ENCODE measurements around the gene ISCA1. TPM values are rescaled to one million over a fixed set of nuclear protein-coding genes. Genes with fewer than 3 reads are reported as not detected.

ISCA1 gene
- total and polyA plus RNA-seq, 2 donors (not counting 3 experiments of a cell fraction or from before 2014, with no cell fraction given): 14.2 to 22.2 TPM

- no TSS peak for BruUV-seq (replicated peaks)
- FAIRE-seq: no peak
Observed at GRCh38 chr9:86279839-86280238, 2.5 kb downstream of the ISCA1 start.

More at GRCh38 chr9:86279839-86280238, 2.5 kb downstream of the ISCA1 start:
- Histone ChIP-seq H3K4me3 (replicated peaks in 1 of 3; ENCODE audit: insufficient read depth in 1 of 3, low read depth in 1 of 3, low read length in 3 of 3) (no peak overlapping the region), H3K4me1 (ENCODE audit: control insufficient read depth, extremely low read depth, insufficient read depth, low read length) (peaks cover 11% of the 10 kb centered on the region), H3K9ac (replicated peaks; ENCODE audit: extremely low read depth, insufficient read depth, low read length) (no peak overlapping the region), H4K20me1 (replicated peaks; ENCODE audit: control insufficient read depth, extremely low read depth, insufficient read depth, low read length) (no peaks in the 10 kb centered on the region), H3K27me3 (ENCODE audit: control insufficient read depth in 2 of 2, insufficient read depth in 2 of 2, low read length in 2 of 2) (no peaks in the 10 kb centered on the region), H3K9me3 (replicated peaks; ENCODE audit: control insufficient read depth, insufficient read depth, low read length) (no peaks in the 10 kb centered on the region), H2AFZ (ENCODE audit: low read depth, low read length) (no peak overlapping the region), H3K27ac (ENCODE audit: insufficient read depth, low read depth, low read length) (no peak overlapping the region), H3K4me2 (ENCODE audit: insufficient read depth, low read length) (no peak overlapping the region), H3K36me3 (ENCODE audit: control insufficient read depth in 2 of 2, extremely low read depth in 1 of 2, insufficient read depth in 2 of 2, low read length in 2 of 2) (no peaks in the 10 kb centered on the region), H3K79me2 (ENCODE audit: control insufficient read depth, insufficient read depth, low read length) (peaks cover 50% of the 10 kb centered on the region), H3K9me1 (replicated peaks; ENCODE audit: control insufficient read depth, extremely low read depth, insufficient read depth, low read length) (no peaks in the 10 kb centered on the region)
- intact Hi-C loops (cut with micrococcal nuclease) (loop anchor here (5.0 kb wide), 2 partner anchors 178 to 338 kb away; partner anchors contain the start of gene NAA35), dilution Hi-C loops (cut with MboI; ENCODE audit: extremely low pct_ligation_motif_present, low sequenced_read_pairs) (no loop called here)
- no peak for DNase-seq (ENCODE audit: low read depth, low spot score)
- POLR2A ChIA-PET: no interaction called here
- CTCF ChIA-PET: no interaction called here
- TF ChIP-seq GATA2 (IDR thresholded peaks at IDR 0.05; ENCODE audit: insufficient read depth, insufficient read length, low read depth, low read length) (no peak), POLR2A (IDR thresholded peaks at IDR 0.05; ENCODE audit: low read depth, low read length) (no peak), CTCF (IDR thresholded peaks at IDR 0.05; ENCODE audit: extremely low read depth in 1 of 2, insufficient read depth in 1 of 2, low read depth in 1 of 2, low read length in 2 of 2) (no peak), MAX (IDR thresholded peaks at IDR 0.05; ENCODE audit: insufficient read depth, insufficient read length) (no peak), MYC (IDR thresholded peaks at IDR 0.05; ENCODE audit: low read depth, low read length) (no peak), POLR2AphosphoS5 (IDR thresholded peaks at IDR 0.05; ENCODE audit: insufficient read depth, low read depth, low read length) (no peak), JUN (IDR thresholded peaks at IDR 0.05; ENCODE audit: borderline replicate concordance, insufficient read depth, insufficient read length, low read depth) (no peak), EZH2 (IDR thresholded peaks at IDR 0.05; ENCODE audit: borderline replicate concordance, low read depth, low read length, severe bottlenecking) (no peak), FOS (IDR thresholded peaks at IDR 0.05; ENCODE audit: borderline replicate concordance, insufficient read depth, low read length) (no peak)
